Hepatocyte (in vitro differentiated cells): ENCODE data around the gene SIMC1. TPM values are rescaled to one million over a fixed set of nuclear protein-coding genes. Genes with fewer than 3 reads are reported as not detected.
"Not testable (repeated sequence)": the region's sequence is repeated elsewhere in the genome, so short reads cannot be mapped to it uniquely, and the experiment has no call there.

Source experiments
- DNase-seq: peaks from one replicate; pipeline ENCODE4 v3.0.0-alpha.2; 2016; ENCODE audit warnings: low spot score
- H2AFZ ChIP-seq: fragments of 200-600 bp; sonication (generic); 2 replicates; pipeline ENCODE4 v1.6.0; 2016; ENCODE audit warnings: antibody characterized with exemption, mild to moderate bottlenecking
- H3K27ac ChIP-seq: fragments of 200-600 bp; sonication (generic); 2 replicates; pipeline ENCODE4 v1.5.1; 2016; ENCODE audit warnings: mild to moderate bottlenecking
- H3K27me3 ChIP-seq: fragments of 200-600 bp; sonication (generic); 2 replicates; pipeline ENCODE4 v1.6.1; 2016
- H3K36me3 ChIP-seq: fragments of 200-600 bp; sonication (generic); replicated peaks from 2 replicates; pipeline ENCODE4 v1.5.1; 2016; ENCODE audit warnings: low read depth; ENCODE audit not compliant: insufficient read depth
- H3K4me1 ChIP-seq: fragments of 200-600 bp; sonication (generic); 2 replicates; pipeline ENCODE4 v1.5.1; 2016; ENCODE audit warnings: mild to moderate bottlenecking, moderate library complexity; ENCODE audit not compliant: insufficient read depth
- H3K4me2 ChIP-seq: fragments of 200-600 bp; sonication (generic); 2 replicates; pipeline ENCODE4 v1.6.0; 2016
- H3K4me3 ChIP-seq: fragments of 200-600 bp; sonication (generic); 2 replicates; pipeline ENCODE4 v1.5.1; 2016; ENCODE audit warnings: mild to moderate bottlenecking
- H3K79me2 ChIP-seq: fragments of 200-600 bp; sonication (generic); 2 replicates; pipeline ENCODE4 v1.6.0; 2017; ENCODE audit warnings: mild to moderate bottlenecking
- H3K9me2 ChIP-seq: fragments of 200-600 bp; sonication (generic); replicated peaks from 2 replicates; pipeline ENCODE4 v1.6.0; 2017; ENCODE audit warnings: mild to moderate bottlenecking; ENCODE audit not compliant: insufficient read depth
- H3K9me3 ChIP-seq: fragments of 200-600 bp; sonication (generic); 2 replicates; pipeline ENCODE4 v1.5.1; 2016; ENCODE audit warnings: low read depth, mild to moderate bottlenecking
- H4K20me1 ChIP-seq: fragments of 200-600 bp; sonication (generic); 2 replicates; pipeline ENCODE4 v1.6.0; 2016; ENCODE audit warnings: mild to moderate bottlenecking; ENCODE audit not compliant: insufficient read depth, poor library complexity, severe bottlenecking
- EZH2 ChIP-seq: fragments of 200-600 bp; sonication (generic); IDR thresholded peaks from 2 replicates; pipeline ENCODE4 v1.6.1; 2016; ENCODE audit warnings: antibody characterized with exemption, mild to moderate bottlenecking, borderline replicate concordance
- EZH2phosphoT487 ChIP-seq: fragments of 200-600 bp; sonication (generic); IDR thresholded peaks from one replicate; pipeline ENCODE4 v1.6.1; 2018; ENCODE audit warnings: antibody characterized with exemption, mild to moderate bottlenecking, low read depth, moderate library complexity; ENCODE audit not compliant: unreplicated experiment, severe bottlenecking
- WGBS: methylation state at CpG from one replicate; pipeline ENCODE4 v1.1.6; 2016; ENCODE audit warnings: low lambda C conversion rate; ENCODE audit errors: missing lambda C conversion rate; 5-methylcytosine and 5-hydroxymethylcytosine counted together
- polyA plus RNA-seq: library from polyadenylated mRNA; unstranded; fragments of >200 nt; fragmentation: Nextera tagmentation; extraction: Ambion mirVana; gene quantifications from 2 replicates; pipeline ENCODE4 v1.2.1, GENCODE V29; 2016
- total RNA-seq: library from RNA; depleted of rRNA; stranded (reverse); fragments of >200 nt; gene quantifications from 2 replicates; pipeline ENCODE4 v1.2.3, GENCODE V29; 2014
- TF ChIP-seq, protein P1 (sequence below): fragments of 200-600 bp; sonication (generic); IDR thresholded peaks from 2 replicates; pipeline ENCODE4 v1.5.1; 2016; ENCODE audit warnings: antibody characterized with exemption, mild to moderate bottlenecking; ENCODE audit not compliant: poor library complexity

SIMC1 gene
- total RNA-seq: 27.0 and 34.7 TPM in 2 replicates
- polyA plus RNA-seq: 37.6 and 44.2 TPM in 2 replicates

GRCh38 chr5:176237971-176238644 is at the start of gene SIMC1:
Gene SIMC1 (plus strand): TSS chr5:176238424. CDS start chr5:176238509, 85 bp downstream.
- WGBS: 57% methylated on average over 8 of the region's 81 CpGs
- peak; percentile 54 for DNase-seq

DNA sequence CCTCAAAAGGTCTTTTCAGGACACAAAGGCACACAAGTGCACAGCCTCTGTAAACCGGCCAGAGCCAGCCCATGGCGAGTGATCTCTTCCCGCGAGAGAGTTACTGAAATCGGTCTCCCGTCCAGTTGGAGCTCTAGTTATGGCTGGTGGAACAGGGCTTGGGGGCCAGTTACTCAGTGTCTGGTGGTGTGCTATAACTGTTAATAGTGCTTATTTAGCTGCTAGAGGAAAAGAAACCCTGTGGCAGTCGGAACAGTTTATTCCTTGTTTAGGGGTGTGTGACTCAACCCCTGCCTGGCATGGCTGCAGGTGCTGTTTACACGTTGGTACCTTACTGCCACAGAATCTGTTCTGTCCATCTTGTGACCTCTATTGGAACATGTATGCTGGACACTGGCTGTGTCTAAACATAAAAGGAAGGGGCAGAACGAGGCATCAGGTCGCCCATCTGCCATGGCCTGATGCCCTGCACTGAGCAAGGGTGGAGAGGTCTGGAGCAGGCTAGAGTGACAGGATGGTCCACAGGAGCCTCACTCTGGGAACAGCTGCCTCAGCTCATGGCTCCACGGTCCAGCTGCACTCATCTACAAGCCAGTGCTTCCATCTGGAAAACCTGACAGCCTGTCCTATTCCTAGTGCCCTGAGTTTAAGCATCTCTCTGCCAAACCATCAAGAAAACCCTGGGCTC is 49.6 kb upstream of the SIMC1 start:
- TF ChIP-seq, protein P1, sequence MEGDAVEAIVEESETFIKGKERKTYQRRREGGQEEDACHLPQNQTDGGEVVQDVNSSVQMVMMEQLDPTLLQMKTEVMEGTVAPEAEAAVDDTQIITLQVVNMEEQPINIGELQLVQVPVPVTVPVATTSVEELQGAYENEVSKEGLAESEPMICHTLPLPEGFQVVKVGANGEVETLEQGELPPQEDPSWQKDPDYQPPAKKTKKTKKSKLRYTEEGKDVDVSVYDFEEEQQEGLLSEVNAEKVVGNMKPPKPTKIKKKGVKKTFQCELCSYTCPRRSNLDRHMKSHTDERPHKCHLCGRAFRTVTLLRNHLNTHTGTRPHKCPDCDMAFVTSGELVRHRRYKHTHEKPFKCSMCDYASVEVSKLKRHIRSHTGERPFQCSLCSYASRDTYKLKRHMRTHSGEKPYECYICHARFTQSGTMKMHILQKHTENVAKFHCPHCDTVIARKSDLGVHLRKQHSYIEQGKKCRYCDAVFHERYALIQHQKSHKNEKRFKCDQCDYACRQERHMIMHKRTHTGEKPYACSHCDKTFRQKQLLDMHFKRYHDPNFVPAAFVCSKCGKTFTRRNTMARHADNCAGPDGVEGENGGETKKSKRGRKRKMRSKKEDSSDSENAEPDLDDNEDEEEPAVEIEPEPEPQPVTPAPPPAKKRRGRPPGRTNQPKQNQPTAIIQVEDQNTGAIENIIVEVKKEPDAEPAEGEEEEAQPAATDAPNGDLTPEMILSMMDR: no peak
- TF ChIP-seq EZH2: no peak
- TF ChIP-seq EZH2phosphoT487: no peak
- H3K4me3 ChIP-seq: no peak overlapping the region
- no peaks in the 10 kb centered on the region for H4K20me1 ChIP-seq
- WGBS: 91% methylated on average over 11 of the region's 11 CpGs
- H3K4me1 ChIP-seq: no peaks in the 10 kb centered on the region
- no peak for DNase-seq
- no peaks in the 10 kb centered on the region for H3K36me3 ChIP-seq
- H3K27me3 ChIP-seq: no peaks in the 10 kb centered on the region
- H3K27ac ChIP-seq: no peak overlapping the region
- H3K79me2 ChIP-seq: no peaks in the 10 kb centered on the region
- no peak overlapping the region for H3K4me2 ChIP-seq
- no peaks in the 10 kb centered on the region for H3K9me2 ChIP-seq
- H2AFZ ChIP-seq: no peak overlapping the region
- no peaks in the 10 kb centered on the region for H3K9me3 ChIP-seq

More at GRCh38 chr5:176237971-176238644, at the start of gene SIMC1:
- not testable (repeated sequence) for H3K4me3 ChIP-seq, H3K27ac ChIP-seq, H3K4me1 ChIP-seq, H3K9me3 ChIP-seq, H3K9me2 ChIP-seq, H3K27me3 ChIP-seq, H3K36me3 ChIP-seq, H4K20me1 ChIP-seq, H2AFZ ChIP-seq
- H3K79me2 ChIP-seq: peaks cover 11% of the 10 kb centered on the region
- H3K4me2 ChIP-seq: peak within 1 kb of the TSS; percentile 68

- TF ChIP-seq EZH2: no peak
- TF ChIP-seq, protein P1: no peak
- no peak for TF ChIP-seq EZH2phosphoT487
- Histone ChIP-seq H3K36me3 (no peaks in the 10 kb centered on the region), H2AFZ (no peak overlapping the region), H3K79me2 (no peaks in the 10 kb centered on the region), H3K4me3 (no peak overlapping the region), H3K4me2 (no peak overlapping the region), H3K27me3 (no peaks in the 10 kb centered on the region), H3K9me2 (no peaks in the 10 kb centered on the region), H3K27ac (no peak overlapping the region), H3K4me1 (no peaks in the 10 kb centered on the region), H4K20me1 (no peaks in the 10 kb centered on the region), H3K9me3 (no peaks in the 10 kb centered on the region)
- 80% methylated on average over 7 of the region's 7 CpGs for WGBS
- no peak for DNase-seq
Observed at GRCh38 chr5:176189857-176190256, 48.4 kb upstream of the SIMC1 start.

DNA sequence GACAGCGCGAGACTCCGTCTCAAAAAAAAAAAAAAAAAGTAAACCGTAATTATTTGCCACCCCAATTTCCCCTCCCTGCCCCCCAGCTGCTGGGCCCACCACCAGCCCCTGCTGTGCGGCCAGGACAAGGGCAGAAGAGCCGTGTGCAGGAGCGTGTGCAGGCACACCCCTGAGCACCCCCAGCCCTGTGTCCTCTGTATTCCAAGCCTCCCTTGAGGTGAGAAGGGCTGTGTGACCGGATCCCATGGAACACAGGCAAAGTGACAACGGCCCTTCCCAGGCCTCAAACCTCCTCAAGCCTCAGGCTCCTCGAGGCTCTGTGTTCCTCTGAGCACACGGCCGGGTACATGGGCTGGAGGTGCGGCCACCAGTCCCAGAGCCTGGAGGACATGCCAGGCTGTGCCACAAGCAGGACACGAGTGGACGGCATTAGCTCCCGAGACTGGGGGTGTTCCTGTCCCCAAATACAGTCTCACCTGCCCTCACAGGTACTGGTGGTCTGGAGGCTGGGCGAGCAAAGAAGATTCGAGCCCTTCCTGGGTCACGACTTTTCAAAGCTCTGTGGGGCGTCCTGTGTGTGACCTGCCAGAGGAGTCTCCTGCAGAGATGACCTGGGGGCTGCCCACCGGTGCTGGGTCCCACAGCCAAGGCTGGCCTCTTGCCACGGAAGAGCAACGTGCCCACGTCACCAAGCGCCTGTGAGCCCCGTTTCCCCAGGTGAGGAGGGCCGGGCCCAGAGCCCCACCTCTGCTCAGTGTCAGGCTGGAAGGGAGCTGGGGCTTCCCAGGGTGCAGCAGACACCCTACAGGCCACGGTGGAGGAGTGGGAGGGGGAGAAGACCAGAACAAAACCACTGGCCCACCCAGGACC is 47.1 kb upstream of the SIMC1 start:
- H3K9me3 ChIP-seq: no peaks in the 10 kb centered on the region
- no peaks in the 10 kb centered on the region for H3K4me1 ChIP-seq
- H3K27me3 ChIP-seq: no peaks in the 10 kb centered on the region
- H3K4me2 ChIP-seq: no peak overlapping the region
- H3K9me2 ChIP-seq: no peaks in the 10 kb centered on the region
- no peaks in the 10 kb centered on the region for H3K36me3 ChIP-seq
- H2AFZ ChIP-seq: no peak overlapping the region
- H4K20me1 ChIP-seq: no peaks in the 10 kb centered on the region
- TF ChIP-seq EZH2phosphoT487 (no peak), EZH2 (no peak)
- TF ChIP-seq, protein P1: no peak
- no peak overlapping the region for H3K4me3 ChIP-seq
- no peaks in the 10 kb centered on the region for H3K79me2 ChIP-seq
- WGBS: 86% methylated on average over 24 of the region's 28 CpGs
- DNase-seq: no peak
- H3K27ac ChIP-seq: no peak overlapping the region
